OCI-LY3 (cell line): ENCODE results near the gene VLDLR.

Experiments used
- H2AFZ ChIP-seq: fragments of 200-600, 300-600 bp; shearing (Covaris generic); 2 replicates; pipeline ENCODE4 v1.6.0; 2014; ENCODE audit warnings: antibody characterized with exemption, low read depth, low read length
- H3K27ac ChIP-seq: fragments of 200-600, 300-600 bp; sonication (generic); 2 replicates; pipeline ENCODE4 v1.5.1; 2014; ENCODE audit warnings: mild to moderate bottlenecking, low read length, moderate library complexity, mixed read lengths
- H3K27me3 ChIP-seq: fragments of 200-600, 300-600 bp; sonication (generic); 2 replicates; pipeline ENCODE4 v1.6.1; 2014; ENCODE audit warnings: low read depth, low read length, mixed read lengths
- H3K36me3 ChIP-seq: fragments of 200-600, 300-600 bp; sonication (generic); replicated peaks from 2 replicates; pipeline ENCODE3; 2014; ENCODE audit warnings: low read depth, low read length, mixed read lengths
- H3K4me1 ChIP-seq: fragments of 300-600, 200-600 bp; sonication (generic); 2 replicates; pipeline ENCODE4 v1.6.1; 2014; ENCODE audit warnings: low read length, mixed read lengths
- H3K4me2 ChIP-seq: fragments of 200-600, 300-600 bp; sonication (generic); 2 replicates; pipeline ENCODE4 v1.6.1; 2014; ENCODE audit warnings: low read length, mixed read lengths
- H3K4me3 ChIP-seq: fragments of 300-600, 200-600 bp; sonication (generic); 2 replicates; pipeline ENCODE4 v1.5.1; 2014; ENCODE audit warnings: antibody characterized with exemption, mild to moderate bottlenecking, low read length, moderate library complexity
- H3K79me2 ChIP-seq: fragments of 300-600, 200-600 bp; shearing (Covaris generic); 2 replicates; pipeline ENCODE4 v1.6.1; 2014; ENCODE audit warnings: mild to moderate bottlenecking, low read length, mixed read lengths
- H3K9ac ChIP-seq: fragments of 300-600, 200-600 bp; shearing (Covaris generic); 2 replicates; pipeline ENCODE4 v1.6.0; 2014; ENCODE audit warnings: mild to moderate bottlenecking, low read length, moderate library complexity
- H3K9me3 ChIP-seq: fragments of 200-600, 300-600 bp; shearing (Covaris generic); 2 replicates; pipeline ENCODE4 v1.6.1; 2014; ENCODE audit warnings: low read length, mixed read lengths; ENCODE audit not compliant: insufficient read depth
- H4K20me1 ChIP-seq: fragments of 200-600, 300-600 bp; sonication (generic); 2 replicates; pipeline ENCODE4 v1.6.1; 2016; ENCODE audit warnings: low read length, mixed read lengths; ENCODE audit not compliant: insufficient read depth
- CTCF ChIP-seq: fragments of 200-600, 300-600 bp; sonication (generic); IDR thresholded peaks from 2 replicates; pipeline ENCODE4 v1.5.1; 2014; ENCODE audit warnings: antibody characterized with exemption, low read length, low read depth
- EZH2phosphoT487 ChIP-seq: fragments of 200-600 bp; shearing (Covaris generic); IDR thresholded peaks from 2 replicates; pipeline ENCODE4 v1.6.1; 2018; ENCODE audit warnings: antibody characterized with exemption, mixed run types, low read depth

The VLDLR gene

GRCh38 chr9:2635922-2636321, 14.3 kb downstream of the VLDLR start:
- no peaks in the 10 kb centered on the region for H3K9me3 ChIP-seq
- H3K4me1 ChIP-seq: 0 out of 2 replicates have a peak, but pooled peaks cover 4% of the 10 kb centered on the region
- no peaks in the 10 kb centered on the region for H3K36me3 ChIP-seq
- H3K4me2 ChIP-seq: no peak overlapping the region
- no peak overlapping the region for H3K9ac ChIP-seq
- no peak overlapping the region for H2AFZ ChIP-seq
- H3K4me3 ChIP-seq: no peak overlapping the region
- no peaks in the 10 kb centered on the region for H3K79me2 ChIP-seq
- no peaks in the 10 kb centered on the region for H4K20me1 ChIP-seq
- H3K27ac ChIP-seq: no peak overlapping the region
- no peaks in the 10 kb centered on the region for H3K27me3 ChIP-seq
- no peak for TF ChIP-seq CTCF
- no peak for TF ChIP-seq EZH2phosphoT487

- H3K27me3 ChIP-seq: no peaks in the 10 kb centered on the region
- H3K4me2 ChIP-seq: no peak overlapping the region
- H4K20me1 ChIP-seq: no peaks in the 10 kb centered on the region
- 0 out of 2 replicates have a peak, but pooled peaks cover 4% of the 10 kb centered on the region for H3K4me1 ChIP-seq
- H3K9me3 ChIP-seq: no peaks in the 10 kb centered on the region
- TF ChIP-seq EZH2phosphoT487 (no peak), CTCF (no peak)
- no peak overlapping the region for H3K27ac ChIP-seq
- H3K79me2 ChIP-seq: no peaks in the 10 kb centered on the region
- no peak overlapping the region for H2AFZ ChIP-seq
- no peaks in the 10 kb centered on the region for H3K36me3 ChIP-seq
- no peak overlapping the region for H3K9ac ChIP-seq
- no peak overlapping the region for H3K4me3 ChIP-seq
Observed at GRCh38 chr9:2637390-2637789, 15.8 kb downstream of the VLDLR start.

GRCh38 chr9:2638871-2639673, 17.5 kb downstream of the VLDLR start:
- Histone ChIP-seq H3K79me2 (no peaks in the 10 kb centered on the region), H3K4me1 (0 out of 2 replicates have a peak, but pooled peaks cover 4% of the 10 kb centered on the region), H3K9me3 (no peaks in the 10 kb centered on the region), H3K4me3 (no peak overlapping the region), H3K36me3 (no peaks in the 10 kb centered on the region), H3K27ac (no peak overlapping the region), H4K20me1 (no peaks in the 10 kb centered on the region), H3K9ac (no peak overlapping the region), H3K4me2 (no peak overlapping the region), H3K27me3 (no peaks in the 10 kb centered on the region), H2AFZ (no peak overlapping the region)
- TF ChIP-seq CTCF: no peak
- TF ChIP-seq EZH2phosphoT487: no peak

- no peaks in the 10 kb centered on the region for H3K36me3 ChIP-seq
- H2AFZ ChIP-seq: no peak overlapping the region
- TF ChIP-seq CTCF: no peak
- TF ChIP-seq EZH2phosphoT487: no peak
Observed at GRCh38 chr9:2639786-2640185, 18.2 kb downstream of the VLDLR start.

More at GRCh38 chr9:2639786-2640185, 18.2 kb downstream of the VLDLR start:
- H3K27ac ChIP-seq: no peak overlapping the region
- H3K9ac ChIP-seq: no peak overlapping the region
- no peaks in the 10 kb centered on the region for H3K27me3 ChIP-seq
- H3K4me3 ChIP-seq: no peak overlapping the region
- H3K4me2 ChIP-seq: no peak overlapping the region
- 0 out of 2 replicates have a peak, but pooled peaks cover 4% of the 10 kb centered on the region for H3K4me1 ChIP-seq
- H4K20me1 ChIP-seq: no peaks in the 10 kb centered on the region
- no peaks in the 10 kb centered on the region for H3K79me2 ChIP-seq
- no peaks in the 10 kb centered on the region for H3K9me3 ChIP-seq
